ENCODE measurements around the gene PPP1R7.

GRCh38 chr2:241158546-241158900, 8.3 kb downstream of the PPP1R7 start:
- TF ChIP-seq ZFX (IDR thresholded peaks at IDR 0.05) (no peak), POLR2AphosphoS5 (IDR thresholded peaks at IDR 0.05; ENCODE audit: low read depth, low read length) (no peak), MAX (IDR thresholded peaks at IDR 0.05) (no peak), CTCF (IDR thresholded peaks at IDR 0.05 in 2 of 3, conservative IDR thresholded peaks at IDR 0.05 in 1 of 3; ENCODE audit: borderline replicate concordance in 1 of 3, insufficient read depth in 1 of 3, low read depth in 2 of 3, low read length in 2 of 3) (no peak), YY1 (IDR thresholded peaks at IDR 0.05; ENCODE audit: extremely low read depth, insufficient replicate concordance, low read depth, low read length) (no peak)

Data from HCT116 (cell line).